ENCODE data around the gene NODAL.
"Not testable (repeated sequence)": the region's sequence is repeated elsewhere in the genome, so short reads cannot be mapped to it uniquely, and the experiment has no call there.

Gene NODAL

DNA sequence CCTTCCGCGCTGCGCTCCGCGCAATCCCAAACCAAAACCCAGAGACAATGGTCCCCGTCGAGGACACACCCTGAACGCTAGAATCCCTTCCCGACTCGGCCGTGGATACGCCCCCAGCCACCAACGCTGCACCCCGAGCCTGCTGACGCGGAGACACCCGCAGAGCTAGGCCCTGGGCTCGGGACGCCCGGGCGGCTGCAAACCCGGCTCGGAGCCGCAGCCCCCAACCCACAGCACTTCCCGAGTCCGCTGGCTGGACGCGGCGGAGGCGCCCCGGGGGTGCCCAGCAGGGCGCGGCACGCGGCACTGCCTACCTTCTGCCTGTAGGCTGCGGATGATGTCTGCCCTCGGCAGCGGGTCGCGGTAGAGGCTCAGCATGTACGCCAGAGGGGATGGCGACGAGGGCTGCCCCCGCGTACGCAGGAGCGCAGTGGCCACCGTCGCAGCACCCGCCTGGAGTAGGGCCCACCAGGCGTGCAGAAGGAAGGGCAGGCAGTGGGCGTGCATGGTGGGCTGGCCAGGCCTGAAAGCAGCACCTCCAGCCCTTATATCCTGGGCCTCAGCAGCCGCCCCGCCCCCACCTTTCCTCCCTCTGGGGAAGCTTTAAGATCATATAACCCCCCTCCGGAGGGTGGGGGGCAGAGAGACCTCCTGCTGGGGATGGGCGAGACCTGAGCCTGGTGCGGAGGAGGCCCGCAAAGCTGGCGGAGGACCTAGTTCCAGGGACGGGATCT lies at the start of gene NODAL:
Gene NODAL (minus strand): TSS at position 521 of the 734 bp plus-strand sequence. CDS start 14 bp downstream, at position 507.
- Histone ChIP-seq H2AFZ (ENCODE audit: low read length, unreplicated experiment) (no peak within 1 kb of the TSS), H3K27ac (ENCODE audit: low read depth, low read length) (no peak within 1 kb of the TSS), H3K36me3 (ENCODE audit: insufficient read depth, low read length) (no peaks in the 10 kb centered on the region), H3K79me2 (ENCODE audit: control insufficient read depth, insufficient read depth, low read length, unreplicated experiment) (no peaks in the 10 kb centered on the region), H3K4me3 (ENCODE audit: low read depth, low read length) (peak within 1 kb of the TSS; percentile 57), H3K4me1 (ENCODE audit: control insufficient read depth, insufficient read depth, low read length, unreplicated experiment) (no peaks in the 10 kb centered on the region), H3K27me3 (ENCODE audit: insufficient read depth, low read length) (peaks cover 47% of the 10 kb centered on the region)

DNA sequence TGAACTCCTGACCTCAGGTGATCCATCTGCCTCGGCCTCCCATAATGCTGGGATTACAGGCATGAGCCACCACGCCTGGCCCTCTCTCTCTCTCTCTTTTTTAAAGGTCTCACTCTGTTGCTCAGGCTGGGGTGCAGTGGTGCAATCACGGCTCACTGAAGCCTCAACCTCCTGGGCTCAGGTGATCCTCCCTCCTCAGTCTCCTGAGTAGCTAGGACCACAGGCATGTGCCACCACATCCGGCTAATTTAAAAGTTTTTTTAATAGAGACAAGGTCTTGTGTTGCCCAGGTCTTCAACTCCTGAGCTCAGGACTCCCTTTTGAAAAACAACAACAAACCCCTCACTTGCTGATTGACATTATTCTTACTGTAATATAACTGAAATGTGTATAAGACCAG lies 48.7 kb upstream of the NODAL start:
- H3K27ac ChIP-seq (ENCODE audit: low read depth, low read length), result no peak overlapping the region
- no peak overlapping the region for H3K4me3 ChIP-seq (ENCODE audit: low read depth, low read length)
- no peaks in the 10 kb centered on the region for H3K79me2 ChIP-seq (ENCODE audit: control insufficient read depth, insufficient read depth, low read length, unreplicated experiment)
- H2AFZ ChIP-seq (ENCODE audit: low read length, unreplicated experiment), result no peak overlapping the region
- H3K27me3 ChIP-seq (ENCODE audit: insufficient read depth, low read length), result no peaks in the 10 kb centered on the region
- no peaks in the 10 kb centered on the region for H3K36me3 ChIP-seq (ENCODE audit: insufficient read depth, low read length)
- no peaks in the 10 kb centered on the region for H3K4me1 ChIP-seq (ENCODE audit: control insufficient read depth, insufficient read depth, low read length, unreplicated experiment)

DNA sequence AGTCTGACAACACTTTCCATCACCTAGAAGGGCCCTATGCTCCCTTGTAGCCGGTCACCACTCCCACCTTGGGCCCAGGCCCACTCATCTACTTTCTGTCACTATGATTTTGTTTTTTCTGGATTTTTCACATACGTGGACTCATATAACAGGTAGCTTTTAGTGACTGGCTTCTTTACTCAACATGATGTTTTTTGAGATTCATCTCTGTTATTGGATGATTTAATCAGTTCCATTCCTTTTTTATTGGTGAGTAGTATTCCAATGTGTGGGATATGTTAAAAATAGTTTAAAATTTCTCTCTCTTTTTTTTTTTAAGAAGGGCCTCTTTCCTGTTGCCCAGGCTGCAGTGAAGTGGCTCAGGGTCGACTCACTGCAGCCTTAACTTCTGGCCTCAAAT lies 46.3 kb upstream of the NODAL start:
- H3K36me3 ChIP-seq (ENCODE audit: insufficient read depth, low read length), result no peaks in the 10 kb centered on the region
- H3K4me1 ChIP-seq (ENCODE audit: control insufficient read depth, insufficient read depth, low read length, unreplicated experiment), result no peaks in the 10 kb centered on the region
- no peaks in the 10 kb centered on the region for H3K27me3 ChIP-seq (ENCODE audit: insufficient read depth, low read length)
- H2AFZ ChIP-seq (ENCODE audit: low read length, unreplicated experiment), result no peak overlapping the region
- H3K27ac ChIP-seq (ENCODE audit: low read depth, low read length), result no peak overlapping the region
- H3K4me3 ChIP-seq (ENCODE audit: low read depth, low read length), result no peak overlapping the region
- no peaks in the 10 kb centered on the region for H3K79me2 ChIP-seq (ENCODE audit: control insufficient read depth, insufficient read depth, low read length, unreplicated experiment)

DNA sequence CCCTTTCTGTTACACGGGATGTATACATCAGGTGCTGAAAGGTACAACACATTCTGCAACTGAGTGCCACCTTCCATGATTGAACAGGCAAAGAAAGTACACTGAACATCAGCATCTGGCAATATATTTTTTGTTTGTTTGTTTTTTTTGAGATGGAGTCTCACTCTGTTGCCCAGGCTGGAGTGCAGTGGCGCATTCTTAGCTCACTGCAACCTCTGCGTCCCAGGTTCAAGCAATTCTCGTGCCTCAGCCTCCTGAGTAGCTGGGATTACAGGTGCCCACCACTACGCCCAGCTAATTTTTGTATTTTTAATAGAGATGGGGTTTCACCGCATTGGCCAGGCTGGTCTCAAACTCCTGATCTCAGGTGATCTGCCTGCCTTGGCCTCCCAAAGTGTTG lies 42.4 kb upstream of the NODAL start:
- H3K4me1 ChIP-seq (ENCODE audit: control insufficient read depth, insufficient read depth, low read length, unreplicated experiment); H3K27me3 ChIP-seq (ENCODE audit: insufficient read depth, low read length); H2AFZ ChIP-seq (ENCODE audit: low read length, unreplicated experiment); H3K79me2 ChIP-seq (ENCODE audit: control insufficient read depth, insufficient read depth, low read length, unreplicated experiment); H3K4me3 ChIP-seq (ENCODE audit: low read depth, low read length); H3K27ac ChIP-seq (ENCODE audit: low read depth, low read length); H3K36me3 ChIP-seq (ENCODE audit: insufficient read depth, low read length): not testable (repeated sequence)

DNA sequence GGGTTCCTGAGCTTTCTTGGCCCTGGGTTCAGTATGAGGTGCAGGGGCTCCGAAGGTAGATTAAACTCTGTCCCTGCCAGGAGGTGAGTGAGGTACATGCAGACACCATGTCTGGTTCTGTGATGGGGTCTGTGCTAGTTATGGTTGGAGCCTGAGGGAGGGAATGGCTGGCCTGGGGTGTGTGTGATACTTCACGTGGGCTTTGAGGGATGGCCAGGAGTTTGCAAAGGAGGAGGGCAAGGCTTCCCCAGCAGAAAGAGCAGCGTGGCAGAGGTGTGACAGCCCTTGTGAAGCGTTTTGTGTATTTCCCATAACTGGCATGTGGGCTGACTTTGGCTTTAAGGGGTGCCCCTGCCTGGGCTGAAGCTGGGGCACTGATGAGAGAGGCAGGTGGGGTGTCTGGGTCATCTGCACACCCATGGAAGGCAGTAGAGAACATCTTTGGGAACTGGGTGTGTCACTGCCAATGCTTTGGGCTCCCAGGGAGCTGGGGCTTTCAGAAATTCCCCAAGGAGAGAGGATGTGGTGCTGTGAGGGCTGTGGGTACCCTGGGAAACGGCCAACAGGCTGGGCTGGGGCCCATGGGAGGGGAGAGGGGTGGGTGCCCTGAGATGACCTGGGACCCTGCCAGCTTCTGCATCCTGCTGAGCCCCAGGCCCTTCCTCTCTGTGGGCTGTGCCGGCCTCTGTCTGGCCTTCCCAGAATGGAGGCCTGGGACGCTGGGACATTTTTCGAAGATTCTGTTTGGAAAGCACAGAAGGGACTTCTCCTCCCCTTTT lies 41.7 kb upstream of the NODAL start:
- no peak overlapping the region for H3K4me3 ChIP-seq (ENCODE audit: low read depth, low read length)
- H3K27me3 ChIP-seq (ENCODE audit: insufficient read depth, low read length), result 0 out of 2 replicates have a peak, but pooled peaks cover 1% of the 10 kb centered on the region
- H2AFZ ChIP-seq (ENCODE audit: low read length, unreplicated experiment), result no peak overlapping the region
- H3K27ac ChIP-seq (ENCODE audit: low read depth, low read length), result no peak overlapping the region
- H3K36me3 ChIP-seq (ENCODE audit: insufficient read depth, low read length), result no peaks in the 10 kb centered on the region
- no peaks in the 10 kb centered on the region for H3K79me2 ChIP-seq (ENCODE audit: control insufficient read depth, insufficient read depth, low read length, unreplicated experiment)
- no peaks in the 10 kb centered on the region for H3K4me1 ChIP-seq (ENCODE audit: control insufficient read depth, insufficient read depth, low read length, unreplicated experiment)

DNA sequence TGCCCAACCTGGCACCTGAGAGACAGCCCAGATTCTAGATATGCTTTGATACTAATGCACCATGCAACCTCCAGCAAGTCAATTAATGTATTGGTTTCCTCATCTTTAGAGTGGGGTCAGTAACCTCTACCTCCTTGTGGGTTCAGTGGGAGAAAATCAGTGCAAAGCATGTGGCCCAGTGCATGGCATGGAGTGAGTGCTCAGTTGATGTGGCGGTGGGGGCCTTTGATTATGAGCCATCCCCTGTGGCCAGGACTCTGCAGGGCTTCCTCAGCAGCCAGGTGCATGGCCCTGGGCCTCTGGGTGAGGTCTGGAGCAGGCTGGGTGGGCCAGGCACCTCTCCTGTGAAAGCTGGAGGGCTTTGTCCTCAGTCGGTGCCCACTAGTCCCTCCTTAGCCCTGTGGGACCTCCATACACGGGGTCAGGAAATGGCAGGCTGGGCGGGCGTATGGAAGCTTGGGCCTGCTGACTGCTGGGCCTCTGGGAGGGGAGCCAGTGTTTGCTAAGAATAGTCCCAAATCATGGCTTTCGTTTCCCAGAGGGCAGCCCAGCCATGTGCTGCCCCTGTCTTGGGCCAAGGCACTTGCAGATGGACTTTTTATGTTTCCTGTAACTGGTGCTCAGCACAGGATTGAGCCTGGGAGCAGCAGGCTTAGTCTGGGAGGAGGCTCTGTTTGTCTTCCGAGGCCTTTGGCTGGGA lies 40.5 kb upstream of the NODAL start:
- Histone ChIP-seq H3K27ac (ENCODE audit: low read depth, low read length) (no peak overlapping the region), H3K79me2 (ENCODE audit: control insufficient read depth, insufficient read depth, low read length, unreplicated experiment) (no peaks in the 10 kb centered on the region), H3K4me1 (ENCODE audit: control insufficient read depth, insufficient read depth, low read length, unreplicated experiment) (peaks cover 7% of the 10 kb centered on the region), H3K27me3 (ENCODE audit: insufficient read depth, low read length) (peaks cover 10% of the 10 kb centered on the region), H3K36me3 (ENCODE audit: insufficient read depth, low read length) (no peaks in the 10 kb centered on the region), H2AFZ (ENCODE audit: low read length, unreplicated experiment) (no peak overlapping the region), H3K4me3 (ENCODE audit: low read depth, low read length) (no peak overlapping the region)

DNA sequence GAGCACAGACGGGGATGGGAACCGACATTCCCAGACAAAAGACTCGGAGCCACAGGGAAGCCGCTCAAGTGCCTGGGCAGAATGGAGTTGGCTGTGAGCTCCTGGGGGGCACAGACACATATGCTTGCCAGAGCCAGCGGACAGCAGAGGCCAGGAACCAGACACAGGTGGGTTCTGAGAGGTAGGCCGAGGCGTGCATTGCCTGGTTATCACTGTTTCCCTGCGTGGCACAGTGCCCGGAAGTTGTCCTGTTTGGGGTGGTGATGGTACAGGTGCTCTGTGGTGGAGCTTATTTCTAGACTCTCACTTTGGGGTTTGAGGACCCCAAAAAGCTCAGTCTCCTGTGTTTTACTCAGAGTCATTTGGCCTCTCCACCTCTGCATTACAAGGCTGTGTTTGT lies 39.6 kb upstream of the NODAL start:
- Histone ChIP-seq H2AFZ (ENCODE audit: low read length, unreplicated experiment) (no peak overlapping the region), H3K4me3 (ENCODE audit: low read depth, low read length) (no peak overlapping the region), H3K36me3 (ENCODE audit: insufficient read depth, low read length) (no peaks in the 10 kb centered on the region), H3K79me2 (ENCODE audit: control insufficient read depth, insufficient read depth, low read length, unreplicated experiment) (no peaks in the 10 kb centered on the region), H3K27ac (ENCODE audit: low read depth, low read length) (no peak overlapping the region), H3K27me3 (ENCODE audit: insufficient read depth, low read length) (peaks cover 12% of the 10 kb centered on the region), H3K4me1 (ENCODE audit: control insufficient read depth, insufficient read depth, low read length, unreplicated experiment) (peaks cover 7% of the 10 kb centered on the region)

DNA sequence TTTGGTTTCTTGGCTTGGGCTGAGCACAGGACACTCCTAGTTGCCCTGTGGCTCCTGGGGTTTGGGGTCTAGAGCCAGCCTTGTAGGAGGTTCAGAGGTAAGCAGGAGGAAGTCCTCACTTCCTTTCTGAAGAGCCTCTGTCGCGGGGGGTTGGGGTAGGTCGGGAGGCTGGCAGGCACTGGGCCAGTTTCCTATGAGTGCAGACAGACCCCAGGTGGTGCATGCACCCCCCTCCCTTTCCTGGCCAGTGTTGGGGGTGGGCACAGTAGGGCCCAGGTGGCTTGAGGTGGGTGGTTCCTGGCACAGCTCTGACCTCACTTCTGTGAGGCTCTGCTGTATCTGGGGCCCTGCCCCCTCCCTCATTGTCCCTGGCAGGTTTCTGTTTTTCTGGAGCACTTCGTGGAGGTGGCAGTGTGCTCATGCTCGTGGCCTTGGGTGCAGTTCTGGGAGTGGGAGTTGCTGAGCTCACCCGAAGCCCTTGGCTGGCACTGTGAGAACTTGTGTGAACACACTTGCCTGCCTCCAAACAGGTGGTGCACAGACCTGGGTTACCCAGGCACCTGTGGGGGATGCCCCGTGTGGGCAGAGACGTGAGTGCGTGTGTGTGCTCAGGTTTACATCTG lies 38.9 kb upstream of the NODAL start:
- Histone ChIP-seq H3K4me3 (ENCODE audit: low read depth, low read length) (no peak overlapping the region), H2AFZ (ENCODE audit: low read length, unreplicated experiment) (no peak overlapping the region), H3K36me3 (ENCODE audit: insufficient read depth, low read length) (no peaks in the 10 kb centered on the region), H3K27me3 (ENCODE audit: insufficient read depth, low read length) (peaks cover 12% of the 10 kb centered on the region), H3K27ac (ENCODE audit: low read depth, low read length) (no peak overlapping the region), H3K4me1 (ENCODE audit: control insufficient read depth, insufficient read depth, low read length, unreplicated experiment) (peaks cover 7% of the 10 kb centered on the region), H3K79me2 (ENCODE audit: control insufficient read depth, insufficient read depth, low read length, unreplicated experiment) (no peaks in the 10 kb centered on the region)

DNA sequence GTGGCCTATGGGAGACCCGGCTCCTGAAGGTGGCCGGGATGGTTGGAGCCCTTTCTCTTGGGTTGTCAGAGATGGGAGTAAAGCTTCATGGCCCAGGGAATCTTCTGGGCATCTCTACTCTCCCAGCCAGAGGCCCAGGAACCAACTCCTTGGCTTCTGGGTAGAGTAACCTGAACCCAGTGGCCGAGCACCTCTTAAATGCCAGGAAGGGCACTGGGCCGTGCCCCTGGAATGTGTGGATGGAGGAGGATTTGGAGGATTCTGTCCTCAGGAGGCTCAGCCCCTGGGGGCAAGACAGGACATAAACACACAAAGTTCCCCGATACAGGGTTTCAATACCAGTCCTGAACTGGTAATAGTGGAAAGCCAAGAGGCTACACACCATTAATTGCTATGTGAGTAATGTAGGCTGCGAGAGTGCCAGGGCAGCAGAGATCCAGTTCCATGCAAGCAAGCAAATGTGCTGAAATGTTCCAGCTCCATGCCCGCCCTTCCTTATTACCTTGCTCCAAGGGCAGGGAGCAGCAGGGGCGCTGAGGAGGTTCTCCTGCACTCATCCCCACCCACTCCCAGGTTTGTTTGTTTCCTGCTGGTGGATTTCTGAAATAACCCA lies 38.3 kb upstream of the NODAL start:
- peak overlapping the region; percentile 82; the same call in 1 of the 2 replicates for H3K4me3 ChIP-seq (ENCODE audit: low read depth, low read length)
- H3K36me3 ChIP-seq (ENCODE audit: insufficient read depth, low read length), result no peaks in the 10 kb centered on the region
- H2AFZ ChIP-seq (ENCODE audit: low read length, unreplicated experiment), result no peak overlapping the region
- no peak overlapping the region for H3K27ac ChIP-seq (ENCODE audit: low read depth, low read length)
- H3K27me3 ChIP-seq (ENCODE audit: insufficient read depth, low read length), result peaks cover 12% of the 10 kb centered on the region
- peaks cover 7% of the 10 kb centered on the region for H3K4me1 ChIP-seq (ENCODE audit: control insufficient read depth, insufficient read depth, low read length, unreplicated experiment)
- H3K79me2 ChIP-seq (ENCODE audit: control insufficient read depth, insufficient read depth, low read length, unreplicated experiment), result no peaks in the 10 kb centered on the region

DNA sequence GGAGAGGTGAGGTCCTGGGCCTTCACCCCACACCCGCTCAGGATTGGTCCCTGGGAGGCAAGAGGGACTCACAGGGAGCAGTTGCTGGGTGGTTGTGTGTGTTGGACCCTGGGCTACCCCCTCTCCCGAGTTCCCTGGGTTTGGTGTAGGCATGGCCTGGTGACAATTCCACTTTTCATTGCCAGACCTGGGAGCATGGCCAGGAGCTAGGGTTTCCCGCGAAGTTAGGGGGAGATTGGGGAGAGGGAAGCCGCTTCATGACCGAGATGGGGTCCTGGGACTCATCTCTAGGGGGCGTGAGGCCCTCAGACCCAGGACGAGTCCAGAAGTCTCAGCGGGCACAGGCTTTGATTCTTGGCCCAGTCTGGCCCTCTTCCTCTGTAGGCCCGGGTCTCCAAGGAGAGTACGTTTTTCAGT lies 37.7 kb upstream of the NODAL start:
- H3K36me3 ChIP-seq (ENCODE audit: insufficient read depth, low read length), result no peaks in the 10 kb centered on the region
- H3K4me1 ChIP-seq (ENCODE audit: control insufficient read depth, insufficient read depth, low read length, unreplicated experiment), result peaks cover 7% of the 10 kb centered on the region
- H3K79me2 ChIP-seq (ENCODE audit: control insufficient read depth, insufficient read depth, low read length, unreplicated experiment), result no peaks in the 10 kb centered on the region
- H2AFZ ChIP-seq (ENCODE audit: low read length, unreplicated experiment), result no peak overlapping the region
- H3K27me3 ChIP-seq (ENCODE audit: insufficient read depth, low read length), result peaks cover 12% of the 10 kb centered on the region
- peak overlapping the region; percentile 82 for H3K4me3 ChIP-seq (ENCODE audit: low read depth, low read length)
- no peak overlapping the region for H3K27ac ChIP-seq (ENCODE audit: low read depth, low read length)

Data from ACC112 (cell line).